HCT116 (cell line): ENCODE results near the gene CPA4. TPM values are rescaled to one million over a fixed set of nuclear protein-coding genes. Genes with fewer than 3 reads are reported as not detected.

ENCODE experiments used
- ATAC-seq: fragments of 200-7000 bp; cut with Tn5 transposase; 2 replicates; pipeline ENCODE4 v1.9.1; 2020; ENCODE audit warnings: mild to moderate bottlenecking, moderate library complexity
- BruUV-seq: library from RNA; stranded (reverse); fragments of 400-500 nt; replicated peaks from 2 replicates; lab custom pipeline; 2021; lab: Mats Ljungman, UMichigan
- CTCF ChIA-PET: fragments of 300-600 bp; sonication (Branson Sonifier 250); formaldehyde crosslinking; loops from one replicate; lab custom pipeline; 2021; ENCODE audit warnings: antibody characterized with exemption; lab: Charles Lee
- POLR2A ChIA-PET: fragments of 300-600, 350-600 bp; sonication (Branson Sonifier 250); formaldehyde crosslinking; loops from one replicate; lab custom pipeline; 2021; ENCODE audit warnings: antibody characterized with exemption; lab: Charles Lee
- RAD21 ChIA-PET, 2 experiments: fragments of 300-600 bp; sonication (Branson Sonifier 250); formaldehyde crosslinking; loops; one replicate each; lab custom pipeline; 2023; ENCODE audit warnings: low total read pairs in 2 of 2; ENCODE audit not compliant: uncharacterized antibody in 2 of 2, unreplicated experiment in 2 of 2, low non-redundant PET in 1 of 2; lab: Charles Lee
- DNase-seq: peaks from one replicate; pipeline ENCODE4 v3.0.0-alpha.2; 2010; ENCODE audit warnings: low read depth, low spot score
- H2AFZ ChIP-seq: fragments of 200-600 bp; shearing (Covaris generic), sonication (generic); 2 replicates; pipeline ENCODE4 v1.6.1; 2017; ENCODE audit warnings: low read depth, mixed run types, mixed read lengths, antibody characterized with exemption, low read length; ENCODE audit not compliant: poor library complexity, severe bottlenecking
- H3K27ac ChIP-seq: 2 replicates; pipeline ENCODE4 v1.5.1; 2012; ENCODE audit warnings: low read depth, low read length
- H3K27me3 ChIP-seq: fragments of 200-600 bp; sonication (generic); 2 replicates; pipeline ENCODE4 v1.6.1; 2016; ENCODE audit warnings: mixed run types, low read length, mixed read lengths; ENCODE audit not compliant: insufficient read depth
- H3K36me3 ChIP-seq, 2 experiments: fragments of 200-500 bp in 1 of 2; fragments of 200-600 bp in 1 of 2; sonication (Bioruptor generic) in 1 of 2; sonication (generic) in 1 of 2; 2 replicates each; pipeline versions ENCODE4 v1.5.1 to v1.6.1; 2014 to 2016; ENCODE audit warnings: low read length in 2 of 2, inconsistent platforms in 1 of 2, mixed read lengths in 1 of 2, mixed run types in 1 of 2; ENCODE audit not compliant: insufficient read depth in 2 of 2, control insufficient read depth in 1 of 2
- H3K4me1 ChIP-seq, 2 experiments: fragments of 200-600 bp in 1 of 2; sonication (generic) in 1 of 2; 2 replicates each; pipeline versions ENCODE4 v1.5.1 to v1.6.1; 2012 to 2017; ENCODE audit warnings: low read length in 2 of 2, inconsistent platforms in 1 of 2, mild to moderate bottlenecking in 1 of 2, mixed read lengths in 1 of 2, mixed run types in 1 of 2, moderate library complexity in 1 of 2; ENCODE audit not compliant: insufficient read depth in 2 of 2, control insufficient read depth in 1 of 2
- H3K4me2 ChIP-seq: fragments of 200-600 bp; sonication (generic); 2 replicates; pipeline ENCODE4 v1.6.1; 2017; ENCODE audit warnings: mixed run types, low read length, mixed read lengths
- H3K4me3 ChIP-seq, 2 experiments: fragments of 200-600 bp in 1 of 2; sonication (generic) in 1 of 2; replicated peaks in 1 of 2; 2 replicates each; pipeline ENCODE4 v1.5.1; 2011 to 2016; ENCODE audit warnings: low read length in 2 of 2, control low read depth in 1 of 2, low read depth in 1 of 2, mild to moderate bottlenecking in 1 of 2, mixed read lengths in 1 of 2, mixed run types in 1 of 2
- H3K79me2 ChIP-seq: fragments of 200-600 bp; sonication (generic); 2 replicates; pipeline ENCODE4 v1.6.1; 2017; ENCODE audit warnings: mild to moderate bottlenecking, mixed run types, low read length, moderate library complexity, mixed read lengths; ENCODE audit not compliant: insufficient read depth
- H3K9ac ChIP-seq: fragments of 200-600 bp; sonication (generic); 2 replicates; pipeline ENCODE4 v1.6.1; 2016; ENCODE audit warnings: low read length, mixed read lengths
- H3K9me2 ChIP-seq: fragments of 200-600 bp; sonication (generic), shearing (Covaris generic); 2 replicates; pipeline ENCODE4 v1.6.1; 2017; ENCODE audit warnings: mixed run types, mild to moderate bottlenecking, moderate library complexity; ENCODE audit not compliant: insufficient read depth
- H3K9me3 ChIP-seq, 2 experiments: fragments of 200-500 bp in 1 of 2; fragments of 200-600 bp in 1 of 2; sonication (Bioruptor generic) in 1 of 2; sonication (generic) in 1 of 2; 2 replicates each; pipeline ENCODE4 v1.6.1; 2014 to 2017; ENCODE audit warnings: low read length in 2 of 2, mixed read lengths in 2 of 2, inconsistent platforms in 1 of 2, low read depth in 1 of 2, mild to moderate bottlenecking in 1 of 2, mixed run types in 1 of 2, moderate library complexity in 1 of 2; ENCODE audit not compliant: control insufficient read depth in 1 of 2, insufficient read depth in 1 of 2
- H4K20me1 ChIP-seq: fragments of 200-600 bp; sonication (generic), shearing (Covaris generic); 2 replicates; pipeline ENCODE4 v1.6.1; 2017; ENCODE audit warnings: mixed run types, mild to moderate bottlenecking, moderate library complexity; ENCODE audit not compliant: insufficient read depth
- CBX3 ChIP-seq: IDR thresholded peaks from 2 replicates; pipeline ENCODE4 v1.6.1; 2012; ENCODE audit warnings: low read depth
- CEBPB ChIP-seq: IDR thresholded peaks from 2 replicates; pipeline ENCODE4 v1.6.1; 2012; ENCODE audit warnings: low read depth
- EZH2phosphoT487 ChIP-seq: fragments of 200-600 bp; IDR thresholded peaks from 2 replicates; pipeline ENCODE4 v1.6.1; 2018; ENCODE audit warnings: antibody characterized with exemption, borderline replicate concordance
- POLR2A ChIP-seq: IDR thresholded peaks from 2 replicates; pipeline ENCODE4 v1.7.0; 2011; ENCODE audit warnings: borderline replicate concordance; ENCODE audit not compliant: insufficient read depth, insufficient read length; ENCODE audit errors: extremely low read depth
- POLR2AphosphoS5 ChIP-seq: IDR thresholded peaks from 2 replicates; pipeline ENCODE4 v1.6.1; 2011; ENCODE audit warnings: mild to moderate bottlenecking, low read depth, low read length, moderate library complexity
- REST ChIP-seq: IDR thresholded peaks from 2 replicates; pipeline ENCODE4 v1.6.1; 2012; ENCODE audit warnings: low read depth
- SRF ChIP-seq: IDR thresholded peaks from 2 replicates; pipeline ENCODE4 v1.6.1; 2012; ENCODE audit warnings: low read depth
- ZNF274 ChIP-seq: fragments of 200-500 bp; sonication (Bioruptor generic); IDR thresholded peaks from 2 replicates; pipeline ENCODE4 v1.6.1; 2014; ENCODE audit warnings: mild to moderate bottlenecking, low read depth, low read length, inconsistent platforms
- intact Hi-C: fragments of 100-400 bp; cut with micrococcal nuclease; formaldehyde crosslinking; loops from 2 replicates; pipeline ENCODE4 v1.10.0; 2022
- total RNA-seq: library from RNA; stranded (reverse); gene quantifications from one replicate; pipeline ENCODE4 v1.2.1, GENCODE V29; 2021; ENCODE audit not compliant: unreplicated experiment
- TF ChIP-seq, protein P1 (sequence below), 3 experiments: fragments of 200-600 bp in 1 of 3; sonication (generic) in 1 of 3; IDR thresholded peaks in 2 of 3; conservative IDR thresholded peaks in 1 of 3; 2 replicates each; pipeline ENCODE4 v1.5.1; 2012 to 2017; ENCODE audit warnings: low read depth in 2 of 3, low read length in 2 of 3, antibody characterized with exemption in 1 of 3, borderline replicate concordance in 1 of 3, control low read depth in 1 of 3, mild to moderate bottlenecking in 1 of 3, mixed read lengths in 1 of 3, mixed run types in 1 of 3, moderate library complexity in 1 of 3; ENCODE audit not compliant: insufficient read depth in 1 of 3

Gene CPA4
- total RNA-seq, 1 experiment from 2014 or later: 38.7 TPM

GRCh38 chr7:130367088-130367755, 74.3 kb downstream of the CPA4 start:
- ATAC-seq: no peak
- RAD21 ChIA-PET: no interaction called here
- DNase-seq: no peak
- peaks cover 28 to 65% of the 10 kb centered on the region in 2 experiments for H3K4me1 ChIP-seq
- no peaks in the 10 kb centered on the region for H3K9me2 ChIP-seq
- TF ChIP-seq CBX3 (no peak), REST (no peak), SRF (no peak), POLR2A (no peak), CEBPB (no peak), ZNF274 (no peak), EZH2phosphoT487 (no peak), POLR2AphosphoS5 (no peak)
- TF ChIP-seq, protein P1, sequence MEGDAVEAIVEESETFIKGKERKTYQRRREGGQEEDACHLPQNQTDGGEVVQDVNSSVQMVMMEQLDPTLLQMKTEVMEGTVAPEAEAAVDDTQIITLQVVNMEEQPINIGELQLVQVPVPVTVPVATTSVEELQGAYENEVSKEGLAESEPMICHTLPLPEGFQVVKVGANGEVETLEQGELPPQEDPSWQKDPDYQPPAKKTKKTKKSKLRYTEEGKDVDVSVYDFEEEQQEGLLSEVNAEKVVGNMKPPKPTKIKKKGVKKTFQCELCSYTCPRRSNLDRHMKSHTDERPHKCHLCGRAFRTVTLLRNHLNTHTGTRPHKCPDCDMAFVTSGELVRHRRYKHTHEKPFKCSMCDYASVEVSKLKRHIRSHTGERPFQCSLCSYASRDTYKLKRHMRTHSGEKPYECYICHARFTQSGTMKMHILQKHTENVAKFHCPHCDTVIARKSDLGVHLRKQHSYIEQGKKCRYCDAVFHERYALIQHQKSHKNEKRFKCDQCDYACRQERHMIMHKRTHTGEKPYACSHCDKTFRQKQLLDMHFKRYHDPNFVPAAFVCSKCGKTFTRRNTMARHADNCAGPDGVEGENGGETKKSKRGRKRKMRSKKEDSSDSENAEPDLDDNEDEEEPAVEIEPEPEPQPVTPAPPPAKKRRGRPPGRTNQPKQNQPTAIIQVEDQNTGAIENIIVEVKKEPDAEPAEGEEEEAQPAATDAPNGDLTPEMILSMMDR (IDR thresholded peaks at IDR 0.05 in 2 of 3, conservative IDR thresholded peaks at IDR 0.05 in 1 of 3; ENCODE audit: borderline replicate concordance in 1 of 3, insufficient read depth in 1 of 3, low read depth in 2 of 3, low read length in 2 of 3): no peak
- H3K27ac ChIP-seq: no peak overlapping the region
- no peak overlapping the region for H3K9ac ChIP-seq
- peak overlapping the region; percentile 60 for H2AFZ ChIP-seq
- H3K36me3 ChIP-seq: no peaks in the 10 kb centered on the region
- no peaks in the 10 kb centered on the region for H3K79me2 ChIP-seq
- POLR2A ChIA-PET: no interaction called here
- CTCF ChIA-PET: no interaction called here
- H3K4me2 ChIP-seq: peak overlapping the region; percentile 67
- H3K4me3 ChIP-seq: no peak overlapping the region
- intact Hi-C loops: no loop called here
- H3K27me3 ChIP-seq: no peaks in the 10 kb centered on the region
- no TSS peak for BruUV-seq
- no peaks in the 10 kb centered on the region for H4K20me1 ChIP-seq
- no peaks in the 10 kb centered on the region for H3K9me3 ChIP-seq
